ENCODE measurements around the gene CDK5.
A peak's percentile ranks its signal among the peaks of the same experiment; 100 is the strongest.

CDK5 gene

GRCh38 chr7:151091003-151091402 is 33.3 kb upstream of the CDK5 start:
- Mint-ChIP-seq H3K27ac (no peak overlapping the region), H3K36me3 (no peaks in the 10 kb centered on the region), H3K9me3 (no peaks in the 10 kb centered on the region), H3K4me3 (no peak overlapping the region), H3K4me1 (peaks cover 11% of the 10 kb centered on the region), H3K27me3 (no peaks in the 10 kb centered on the region)
- ATAC-seq (ENCODE audit: low read depth) (no peak), DNase-seq (ENCODE audit: low spot score in 2 of 2) (no peak)

- Mint-ChIP-seq H3K36me3 (no peaks in the 10 kb centered on the region), H3K4me1 (peaks cover 20% of the 10 kb centered on the region), H3K9me3 (no peaks in the 10 kb centered on the region), H3K27ac (no peak overlapping the region), H3K27me3 (no peaks in the 10 kb centered on the region), H3K4me3 (no peak overlapping the region)
- DNase-seq (ENCODE audit: low spot score in 2 of 2) = no peak
- no peak for ATAC-seq (ENCODE audit: low read depth)
Measured at GRCh38 chr7:151089893-151090730, 32.4 kb upstream of the CDK5 start.

- Mint-ChIP-seq H3K4me1 (peaks cover 23% of the 10 kb centered on the region), H3K27me3 (peaks cover 2% of the 10 kb centered on the region), H3K27ac (peak overlapping the region; percentile 7), H3K36me3 (no peaks in the 10 kb centered on the region), H3K4me3 (peak overlapping the region; percentile 43), H3K9me3 (no peaks in the 10 kb centered on the region)
- DNase-seq (ENCODE audit: low spot score in 2 of 2) (no peak), ATAC-seq (ENCODE audit: low read depth) (no peak)
Measured at GRCh38 chr7:151088856-151089699, 31.4 kb upstream of the CDK5 start.

GRCh38 chr7:151088019-151088855 is 30.5 kb upstream of the CDK5 start:
- no peak for ATAC-seq (ENCODE audit: low read depth)
- peaks cover 25% of the 10 kb centered on the region for H3K4me1 Mint-ChIP-seq
- H3K36me3 Mint-ChIP-seq = no peaks in the 10 kb centered on the region
- H3K27ac Mint-ChIP-seq = peak overlapping the region; percentile 45
- H3K4me3 Mint-ChIP-seq = peak overlapping the region; percentile 47
- H3K27me3 Mint-ChIP-seq = peaks cover 2% of the 10 kb centered on the region
- no peaks in the 10 kb centered on the region for H3K9me3 Mint-ChIP-seq
- DNase-seq (ENCODE audit: low spot score in 2 of 2) = no peak

GRCh38 chr7:151087245-151088018 is 29.7 kb upstream of the CDK5 start:
- peak overlapping the region; percentile 87 for H3K4me3 Mint-ChIP-seq
- DNase-seq (ENCODE audit: low spot score in 2 of 2) = peak; percentile 38 to 54

GRCh38 chr7:151086802-151087244 is 29.1 kb upstream of the CDK5 start:
- Mint-ChIP-seq H3K4me1 (peaks cover 32% of the 10 kb centered on the region), H3K9me3 (no peaks in the 10 kb centered on the region), H3K4me3 (peak overlapping the region; percentile 87), H3K27me3 (peaks cover 2% of the 10 kb centered on the region), H3K36me3 (peaks cover 3% of the 10 kb centered on the region), H3K27ac (peak overlapping the region; percentile 63)
- no peak for ATAC-seq (ENCODE audit: low read depth)
- DNase-seq (ENCODE audit: low spot score in 2 of 2) = peak in 1 of 2 donors; percentile 45

More at GRCh38 chr7:151087245-151088018, 29.7 kb upstream of the CDK5 start:
- no peaks in the 10 kb centered on the region for H3K9me3 Mint-ChIP-seq
- H3K27ac Mint-ChIP-seq = peak overlapping the region; percentile 63
- H3K36me3 Mint-ChIP-seq = peaks cover 3% of the 10 kb centered on the region
- H3K4me1 Mint-ChIP-seq = peaks cover 30% of the 10 kb centered on the region
- peak; percentile 27 for ATAC-seq (ENCODE audit: low read depth)
- peaks cover 2% of the 10 kb centered on the region for H3K27me3 Mint-ChIP-seq

- peaks cover 32% of the 10 kb centered on the region for H3K4me1 Mint-ChIP-seq
- ATAC-seq (ENCODE audit: low read depth) (peak; percentile 7), DNase-seq (ENCODE audit: low spot score in 2 of 2) (peak; percentile 25 to 51)
- H3K4me3 Mint-ChIP-seq = peak within 1 kb of the TSS; percentile 90
- H3K36me3 Mint-ChIP-seq = peaks cover 3% of the 10 kb centered on the region
- H3K9me3 Mint-ChIP-seq = no peaks in the 10 kb centered on the region
- H3K27me3 Mint-ChIP-seq = peaks cover 2% of the 10 kb centered on the region
- H3K27ac Mint-ChIP-seq = peak within 1 kb of the TSS; percentile 96
Measured at GRCh38 chr7:151085691-151086620, 28.3 kb upstream of the CDK5 start, which contains the start of gene AGAP3. Gene AGAP3, plus strand, starts transcription at chr7:151086475. Its CDS starts 267 bp downstream, at chr7:151086742.

- Mint-ChIP-seq H3K27me3 (peaks cover 2% of the 10 kb centered on the region), H3K36me3 (peaks cover 3% of the 10 kb centered on the region), H3K4me1 (peaks cover 32% of the 10 kb centered on the region), H3K27ac (peak overlapping the region; percentile 96), H3K9me3 (no peaks in the 10 kb centered on the region), H3K4me3 (peak overlapping the region; percentile 90)
- no peak for DNase-seq (ENCODE audit: low spot score in 2 of 2)
- ATAC-seq (ENCODE audit: low read depth) = no peak
Measured at GRCh38 chr7:151085329-151085690, 27.6 kb upstream of the CDK5 start.

- ATAC-seq (ENCODE audit: low read depth) (no peak), DNase-seq (ENCODE audit: low spot score in 2 of 2) (no peak)
- H3K36me3 Mint-ChIP-seq = peaks cover 3% of the 10 kb centered on the region
- peaks cover 35% of the 10 kb centered on the region for H3K4me1 Mint-ChIP-seq
- H3K9me3 Mint-ChIP-seq = no peaks in the 10 kb centered on the region
- H3K27me3 Mint-ChIP-seq = peaks cover 2% of the 10 kb centered on the region
- peak overlapping the region; percentile 90 for H3K4me3 Mint-ChIP-seq
- peak overlapping the region; percentile 96 for H3K27ac Mint-ChIP-seq
Measured at GRCh38 chr7:151083824-151084160, 26.1 kb upstream of the CDK5 start.

- Mint-ChIP-seq H3K4me3 (peak within 1 kb of the TSS; percentile 90), H3K36me3 (peaks cover 3% of the 10 kb centered on the region), H3K27me3 (peaks cover 2% of the 10 kb centered on the region), H3K27ac (peak within 1 kb of the TSS; percentile 96), H3K4me1 (peaks cover 36% of the 10 kb centered on the region), H3K9me3 (no peaks in the 10 kb centered on the region)
- DNase-seq (ENCODE audit: low spot score in 2 of 2) (peak; percentile 81 to 86), ATAC-seq (ENCODE audit: low read depth) (peak; percentile 59)
Measured at GRCh38 chr7:151083071-151083823, 25.6 kb upstream of the CDK5 start, which contains the start of gene TMUB1. Gene TMUB1, minus strand, starts transcription at chr7:151083493. Its CDS starts 930 bp downstream, at chr7:151082563.

GRCh38 chr7:151082141-151083070 is 24.7 kb upstream of the CDK5 start:
- Mint-ChIP-seq H3K27ac (peak overlapping the region; percentile 96), H3K27me3 (peaks cover 2% of the 10 kb centered on the region), H3K36me3 (peaks cover 3% of the 10 kb centered on the region), H3K4me1 (peaks cover 35% of the 10 kb centered on the region), H3K4me3 (peak overlapping the region; percentile 90), H3K9me3 (no peaks in the 10 kb centered on the region)
- DNase-seq (ENCODE audit: low spot score in 2 of 2) (no peak), ATAC-seq (ENCODE audit: low read depth) (no peak)

Data from memory B cell (primary cell).